ENCODE results near the gene TRPV5. TPM values are rescaled to one million over a fixed set of nuclear protein-coding genes. Genes with fewer than 3 reads are reported as not detected.

The TRPV5 gene
- total RNA-seq = not detected in 2 replicates

DNA sequence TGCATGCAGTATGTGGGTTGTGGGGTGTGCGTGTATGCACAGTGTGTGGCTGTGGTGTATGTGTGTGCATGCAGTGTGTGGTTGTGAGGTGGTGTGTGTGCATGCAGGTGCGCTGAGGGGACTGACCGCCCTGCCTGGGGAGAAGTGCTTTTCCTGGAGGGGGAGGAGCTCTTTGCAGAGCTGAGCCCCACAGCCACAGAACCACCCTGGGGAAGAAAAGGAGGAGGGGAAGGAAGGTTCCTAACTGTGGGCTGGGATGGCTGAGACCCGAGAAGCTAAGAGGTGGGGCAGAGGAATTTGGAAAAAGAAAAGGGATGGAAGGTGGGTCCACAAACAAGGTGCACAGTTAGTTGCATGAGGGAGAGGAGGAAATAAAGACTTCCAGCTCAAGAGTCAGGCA lies at the start of gene TRPV5:
TSS of gene TRPV5 (minus strand) at position 123 of the 400 bp plus-strand sequence. CDS start 287 bp downstream, outside the sequence.

DNA sequence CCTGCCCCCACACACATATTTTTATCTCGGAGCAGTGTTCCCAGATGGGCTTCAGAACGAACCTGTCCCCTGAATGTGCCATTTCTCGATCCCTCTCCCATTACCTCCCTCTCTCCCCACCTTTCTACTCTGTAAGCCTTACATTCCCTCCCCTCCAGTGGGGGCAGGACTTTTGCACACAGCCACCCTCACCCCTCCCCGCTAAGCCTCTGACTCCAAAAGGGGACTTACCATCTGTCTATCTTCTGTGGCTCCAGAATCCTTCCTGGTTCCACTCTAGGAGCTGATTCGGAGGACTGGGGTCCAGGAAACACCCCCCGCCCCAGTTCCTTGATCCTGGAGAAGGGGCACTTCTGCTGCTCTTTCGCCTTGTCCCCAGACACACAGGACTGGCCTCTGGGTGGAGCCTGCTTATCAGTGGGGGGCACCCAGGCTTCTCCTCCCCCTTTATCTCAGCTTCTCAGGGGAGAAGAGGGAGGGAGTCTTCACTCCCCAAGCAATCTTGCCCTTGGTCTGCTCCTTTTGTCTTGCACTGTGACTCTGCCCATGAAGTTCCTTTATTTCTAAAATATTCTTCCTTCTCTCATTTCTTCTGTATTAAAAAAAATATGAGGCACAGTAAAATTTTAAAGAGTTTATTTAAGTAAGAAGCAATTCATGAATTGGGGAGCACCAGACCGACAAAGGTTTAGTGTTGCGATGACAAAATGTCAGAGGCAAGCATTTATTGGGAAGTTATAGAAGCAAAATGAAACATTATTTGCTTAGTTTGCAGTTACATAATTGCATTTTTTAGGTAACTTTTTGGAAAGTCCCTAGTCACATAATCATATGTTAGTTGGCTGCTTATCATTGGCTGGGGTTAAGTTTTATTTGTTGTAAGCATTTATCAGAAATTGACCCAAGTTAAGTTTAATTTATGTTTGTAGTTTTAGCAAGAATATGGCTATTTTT lies 28.7 kb upstream of the TRPV5 start, which contains the start of gene KEL:
TSS of gene KEL (minus strand) at position 391 of the 954 bp plus-strand sequence. CDS start at position 234, 157 bp downstream.

DNA sequence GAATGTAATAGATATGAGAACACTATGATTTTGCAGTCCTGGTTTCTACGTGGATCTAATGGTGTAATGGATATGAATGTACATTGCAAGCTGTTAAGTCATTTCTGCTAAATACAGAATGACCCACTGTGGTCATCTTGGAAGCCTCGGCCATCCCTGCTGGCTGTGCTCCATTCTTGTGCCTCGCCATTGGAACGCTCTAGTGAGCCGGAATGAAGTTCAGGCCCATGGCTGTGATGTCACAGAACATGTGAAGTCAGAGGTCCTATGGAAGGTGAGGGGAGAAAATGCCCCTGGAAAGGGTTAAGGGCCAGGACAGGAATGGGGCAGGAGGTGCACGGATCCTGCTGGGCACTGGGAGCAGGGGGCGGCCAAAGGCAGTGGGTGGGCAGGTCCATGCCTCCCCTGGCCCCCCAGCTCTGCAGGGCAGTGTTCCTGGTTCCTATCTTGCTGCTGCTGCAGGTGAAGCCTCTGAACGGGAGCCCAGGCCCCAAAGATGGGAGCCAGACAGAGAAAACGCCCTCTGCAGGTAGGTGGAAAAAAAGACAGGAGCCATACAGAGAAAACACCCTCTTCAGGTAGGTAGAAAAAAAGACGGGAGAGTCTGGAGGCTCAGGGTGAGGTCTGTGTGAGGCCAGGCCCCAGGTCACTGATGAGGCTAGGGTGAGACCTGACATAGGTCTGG lies 5.8 kb upstream of the TRPV5 start, which contains the start of gene LLCFC1:
TSS of gene LLCFC1 (plus strand) at position 259 of the 685 bp plus-strand sequence. CDS start at position 397, 138 bp downstream.

DNA sequence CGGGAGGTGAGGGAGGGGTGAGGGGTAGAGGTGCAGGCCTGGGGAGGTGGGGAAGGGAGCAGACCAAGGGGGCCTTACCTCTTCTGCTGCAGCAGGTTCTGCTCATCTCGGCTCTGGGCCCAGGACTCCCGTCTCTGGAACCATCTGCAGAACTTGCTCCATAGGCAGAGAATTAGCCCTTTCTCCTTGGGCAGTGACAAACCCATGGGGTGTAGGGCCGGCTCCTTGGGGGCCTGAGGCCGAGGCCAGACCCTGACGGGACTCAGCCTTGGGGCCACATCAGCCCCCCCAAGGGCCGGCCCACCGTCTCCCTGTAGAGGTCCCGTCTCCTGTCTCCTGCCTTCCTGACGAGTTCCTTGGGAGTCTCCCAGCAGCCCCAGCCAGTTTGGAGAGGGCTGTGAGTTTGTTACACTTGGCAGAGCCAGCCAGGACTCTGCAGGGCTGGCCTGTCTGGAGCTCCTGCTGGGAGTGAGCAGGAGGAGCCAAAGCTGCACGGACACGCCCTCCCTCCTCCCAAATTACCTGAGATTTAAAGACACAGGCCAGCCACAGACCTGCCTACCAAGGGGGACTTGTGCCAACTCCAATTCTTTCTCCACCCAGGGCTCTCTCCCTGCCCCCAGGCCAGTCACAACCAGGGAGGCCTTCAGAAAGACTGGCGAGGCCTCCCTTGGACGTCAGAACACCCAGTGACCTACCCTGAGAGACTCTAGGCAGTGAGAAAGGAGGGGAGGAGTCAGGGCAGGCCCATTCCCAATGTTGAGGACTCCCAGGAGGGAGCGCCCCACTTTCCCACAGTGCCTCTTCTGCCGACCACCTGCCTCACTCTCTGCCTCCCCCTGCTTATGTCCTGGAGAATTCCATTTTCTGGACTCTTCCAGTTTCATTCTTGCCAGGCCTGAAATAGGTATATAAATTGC lies 48.0 kb downstream of the TRPV5 start, which contains the start of gene TRPV6:
TSS of gene TRPV6 (minus strand) at position 435 of the 920 bp plus-strand sequence.

Other genes starting within 250 kb of the TRPV5 start
- not detected in 2 replicates for gene PRSS1, start 184.3 kb downstream of the TRPV5 start, total RNA-seq
- gene PRSS2, start 162.8 kb downstream of the TRPV5 start, total RNA-seq = 1.00 TPM in 1 of 2 replicates, not detected in the other
- gene EPHB6, start 78.7 kb downstream of the TRPV5 start, total RNA-seq = 42.4 and 74.3 TPM in 2 replicates
- gene TRPV6, start 48.0 kb downstream of the TRPV5 start, total RNA-seq = not detected in 2 replicates
- not detected in 2 replicates for gene LLCFC1, start 5.7 kb upstream of the TRPV5 start, total RNA-seq
- 0.05 TPM in 1 of 2 replicates, not detected in the other for gene KEL, start 28.6 kb upstream of the TRPV5 start, total RNA-seq
- gene OR9A2, start 93.4 kb upstream of the TRPV5 start, total RNA-seq = not detected in 2 replicates
- gene OR6V1, start 118.6 kb upstream of the TRPV5 start, total RNA-seq = not detected in 2 replicates
- gene PIP, start 198.3 kb upstream of the TRPV5 start, total RNA-seq = not detected in 2 replicates
- gene TAS2R39, start 249.7 kb upstream of the TRPV5 start, total RNA-seq = not detected in 2 replicates

All from cardiac ventricle fibroblast (primary cell).